Mucosa of stomach (tissue), 1 donor: ENCODE data around the gene CEP57L1.
"Not testable (repeated sequence)": the region's sequence is repeated elsewhere in the genome, so short reads cannot be mapped to it uniquely, and the experiment has no call there.

Experiments
- H3K27me3 ChIP-seq: one replicate; pipeline ENCODE4 v1.7.0; 2013; ENCODE audit warnings: mild to moderate bottlenecking, low read length; ENCODE audit not compliant: control insufficient read depth, insufficient read depth
- H3K36me3 ChIP-seq: one replicate; pipeline ENCODE4 v1.7.0; 2013; ENCODE audit warnings: low read length; ENCODE audit not compliant: control insufficient read depth, insufficient read depth
- H3K4me1 ChIP-seq: one replicate; pipeline ENCODE4 v1.7.0; 2013; ENCODE audit warnings: mild to moderate bottlenecking, low read length; ENCODE audit not compliant: control insufficient read depth, insufficient read depth
- H3K4me3 ChIP-seq: one replicate; pipeline ENCODE4 v1.7.0; 2013; ENCODE audit warnings: low read length
- H3K9ac ChIP-seq: one replicate; pipeline ENCODE4 v1.7.0; 2013; ENCODE audit warnings: mild to moderate bottlenecking, low read length, moderate library complexity
- H3K9me3 ChIP-seq: one replicate; pipeline ENCODE4 v1.7.0; 2013; ENCODE audit warnings: mild to moderate bottlenecking, low read length, moderate library complexity; ENCODE audit not compliant: control insufficient read depth
- donor health status: Pancreatic carcinoma.

CEP57L1 gene

GRCh38 chr6:109184638-109185037 lies 89.3 kb downstream of the CEP57L1 start:
- peaks cover 17% of the 10 kb centered on the region for H3K4me1 ChIP-seq
- H3K4me3 ChIP-seq, result no peak overlapping the region
- H3K9me3 ChIP-seq, result no peaks in the 10 kb centered on the region
- H3K27me3 ChIP-seq, result no peaks in the 10 kb centered on the region
- no peaks in the 10 kb centered on the region for H3K36me3 ChIP-seq
- no peak overlapping the region for H3K9ac ChIP-seq

- no peaks in the 10 kb centered on the region for H3K9me3 ChIP-seq
- no peak overlapping the region for H3K4me3 ChIP-seq
- no peaks in the 10 kb centered on the region for H3K36me3 ChIP-seq
- H3K9ac ChIP-seq, result no peak overlapping the region
- H3K27me3 ChIP-seq, result no peaks in the 10 kb centered on the region
- H3K4me1 ChIP-seq, result peaks cover 17% of the 10 kb centered on the region
These were observed 90.7 kb downstream of the CEP57L1 start for GRCh38 chr6:109186012-109186411.

- no peak overlapping the region for H3K9ac ChIP-seq
- H3K27me3 ChIP-seq, result no peaks in the 10 kb centered on the region
- H3K36me3 ChIP-seq, result no peaks in the 10 kb centered on the region
- no peak overlapping the region for H3K4me3 ChIP-seq
- peaks cover 17% of the 10 kb centered on the region for H3K4me1 ChIP-seq
- no peaks in the 10 kb centered on the region for H3K9me3 ChIP-seq
These were observed 92.2 kb downstream of the CEP57L1 start for GRCh38 chr6:109187399-109188114.

GRCh38 chr6:109188115-109188411 lies 92.8 kb downstream of the CEP57L1 start:
- H3K36me3 ChIP-seq, result no peaks in the 10 kb centered on the region
- no peaks in the 10 kb centered on the region for H3K27me3 ChIP-seq
- H3K4me3 ChIP-seq, result no peak overlapping the region
- no peaks in the 10 kb centered on the region for H3K9me3 ChIP-seq
- H3K4me1 ChIP-seq, result peaks cover 17% of the 10 kb centered on the region
- H3K9ac ChIP-seq, result no peak overlapping the region

- not testable (repeated sequence) for H3K9ac ChIP-seq, H3K36me3 ChIP-seq, H3K4me3 ChIP-seq, H3K27me3 ChIP-seq, H3K9me3 ChIP-seq
- H3K4me1 ChIP-seq, result peaks cover 29% of the 10 kb centered on the region
These were observed 96.1 kb downstream of the CEP57L1 start for GRCh38 chr6:109191368-109191767.

GRCh38 chr6:109192865-109193264 lies 97.6 kb downstream of the CEP57L1 start:
- no peak overlapping the region for H3K4me3 ChIP-seq
- no peaks in the 10 kb centered on the region for H3K36me3 ChIP-seq
- no peak overlapping the region for H3K9ac ChIP-seq
- no peaks in the 10 kb centered on the region for H3K27me3 ChIP-seq
- no peaks in the 10 kb centered on the region for H3K9me3 ChIP-seq
- H3K4me1 ChIP-seq, result peaks cover 25% of the 10 kb centered on the region

- Histone ChIP-seq H3K9ac (no peak overlapping the region), H3K4me3 (no peak overlapping the region), H3K27me3 (no peaks in the 10 kb centered on the region), H3K36me3 (no peaks in the 10 kb centered on the region), H3K9me3 (no peaks in the 10 kb centered on the region), H3K4me1 (peaks cover 27% of the 10 kb centered on the region)
These were observed 99.6 kb downstream of the CEP57L1 start for GRCh38 chr6:109194880-109195279.

- H3K27me3 ChIP-seq, result no peaks in the 10 kb centered on the region
- no peaks in the 10 kb centered on the region for H3K9me3 ChIP-seq
- H3K4me1 ChIP-seq, result peaks cover 27% of the 10 kb centered on the region
- H3K9ac ChIP-seq, result no peak overlapping the region
- no peak overlapping the region for H3K4me3 ChIP-seq
- H3K36me3 ChIP-seq, result no peaks in the 10 kb centered on the region
These were observed 101.8 kb downstream of the CEP57L1 start for GRCh38 chr6:109197061-109197460.

- H3K27me3 ChIP-seq, result no peaks in the 10 kb centered on the region
- H3K9ac ChIP-seq, result no peak overlapping the region
- H3K4me3 ChIP-seq, result no peak overlapping the region
- peaks cover 12% of the 10 kb centered on the region for H3K4me1 ChIP-seq
- no peaks in the 10 kb centered on the region for H3K36me3 ChIP-seq
- H3K9me3 ChIP-seq, result no peaks in the 10 kb centered on the region
These were observed 107.3 kb downstream of the CEP57L1 start for GRCh38 chr6:109202409-109203264.

DNA sequence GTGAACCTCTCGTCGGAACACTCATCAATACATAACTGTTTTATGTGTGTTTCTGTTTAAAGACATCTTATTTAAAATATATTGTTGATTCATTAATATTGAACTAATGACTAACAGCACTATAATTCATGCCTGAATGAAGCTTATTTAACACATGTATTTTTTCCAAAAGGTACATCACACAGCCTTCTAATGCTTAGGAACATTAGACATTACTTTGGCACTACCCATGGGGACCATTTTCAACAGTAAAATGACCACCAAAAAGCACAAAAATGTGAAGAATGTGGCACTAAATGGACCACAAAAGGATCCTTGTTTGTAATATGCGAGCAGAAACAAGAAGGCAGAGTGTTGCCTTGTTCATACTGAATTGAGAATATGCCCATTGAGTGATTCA lies 109.2 kb downstream of the CEP57L1 start:
- Histone ChIP-seq H3K9me3 (no peaks in the 10 kb centered on the region), H3K4me3 (no peak overlapping the region), H3K9ac (no peak overlapping the region), H3K36me3 (no peaks in the 10 kb centered on the region), H3K27me3 (no peaks in the 10 kb centered on the region), H3K4me1 (peaks cover 6% of the 10 kb centered on the region)

GRCh38 chr6:109212683-109213082 lies 117.4 kb downstream of the CEP57L1 start:
- H3K9me3 ChIP-seq, result no peaks in the 10 kb centered on the region
- no peak overlapping the region for H3K4me3 ChIP-seq
- no peaks in the 10 kb centered on the region for H3K4me1 ChIP-seq
- H3K9ac ChIP-seq, result no peak overlapping the region
- H3K27me3 ChIP-seq, result no peaks in the 10 kb centered on the region
- H3K36me3 ChIP-seq, result no peaks in the 10 kb centered on the region
